ENCODE results near the gene DNAH10.
"Not testable (repeated sequence)": the region's sequence is repeated elsewhere in the genome, so short reads cannot be mapped to it uniquely, and the experiment has no call there.

The DNAH10 gene

DNA sequence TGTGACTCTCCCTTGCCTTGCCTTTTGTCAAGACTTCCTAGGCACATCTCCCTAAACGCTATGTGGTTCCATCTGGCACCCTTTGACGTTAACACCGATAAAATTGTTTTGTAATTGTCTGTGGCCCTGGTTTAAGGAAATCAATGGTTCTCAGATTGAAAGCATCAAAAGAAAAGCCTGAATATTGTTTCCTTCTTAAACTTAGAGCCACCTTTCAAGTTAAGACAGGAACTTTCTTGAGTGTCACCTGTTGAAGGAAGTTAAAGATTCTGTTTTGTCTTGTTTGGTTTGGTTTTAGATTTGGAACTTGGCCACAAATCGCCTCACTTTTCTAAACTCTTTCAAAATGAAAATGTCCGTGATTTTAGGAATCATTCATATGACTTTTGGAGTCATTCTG is 14.8 kb upstream of the DNAH10 start:
- DNase-seq = no peak

- DNase-seq = no peak
Observed at GRCh38 chr12:123748161-123748560, 13.9 kb upstream of the DNAH10 start.

DNA sequence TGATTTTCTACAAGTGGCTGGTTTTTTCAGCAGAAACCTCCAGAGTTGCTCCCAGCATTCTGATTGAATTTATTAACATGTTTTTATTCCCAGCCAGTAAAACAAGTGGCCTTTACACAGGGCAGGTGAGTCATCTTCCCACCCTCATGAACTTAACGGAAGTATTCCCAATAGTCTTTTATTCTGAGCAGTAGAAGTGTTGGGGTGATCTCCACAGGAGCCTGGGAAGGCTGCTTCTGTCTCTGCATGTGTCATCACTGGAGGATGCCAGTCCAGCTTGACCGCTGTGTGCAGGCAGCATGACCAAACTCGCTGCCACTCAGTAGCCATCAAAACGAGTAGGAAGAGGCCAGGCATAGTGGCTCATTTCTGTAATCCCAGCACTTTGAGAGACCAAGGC is 13.4 kb upstream of the DNAH10 start:
- no peak for DNase-seq

DNA sequence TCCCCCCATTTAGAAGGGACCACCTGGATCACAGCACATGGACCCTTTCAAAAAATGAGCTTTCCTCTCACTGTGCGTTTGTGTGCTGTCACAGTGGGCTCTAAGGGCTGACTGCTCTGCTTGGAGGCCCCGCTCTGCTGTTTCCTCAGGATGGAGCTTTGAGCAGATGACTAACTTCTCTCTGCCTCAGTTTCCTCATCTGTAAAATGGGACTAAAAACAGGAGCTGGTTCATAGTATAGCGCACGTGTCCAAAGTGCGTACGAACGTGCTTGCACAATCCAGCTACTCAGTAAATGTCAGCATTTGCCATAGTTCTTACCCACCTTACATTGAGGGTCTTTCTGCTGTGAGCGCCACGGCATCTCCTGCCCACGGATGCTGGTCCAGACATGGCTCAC is 12.7 kb upstream of the DNAH10 start:
- no peak for DNase-seq

GRCh38 chr12:123750159-123750656 is 11.9 kb upstream of the DNAH10 start:
- no peak for DNase-seq

- DNase-seq = no peak
Observed at GRCh38 chr12:123752046-123752445, 10.1 kb upstream of the DNAH10 start.

DNA sequence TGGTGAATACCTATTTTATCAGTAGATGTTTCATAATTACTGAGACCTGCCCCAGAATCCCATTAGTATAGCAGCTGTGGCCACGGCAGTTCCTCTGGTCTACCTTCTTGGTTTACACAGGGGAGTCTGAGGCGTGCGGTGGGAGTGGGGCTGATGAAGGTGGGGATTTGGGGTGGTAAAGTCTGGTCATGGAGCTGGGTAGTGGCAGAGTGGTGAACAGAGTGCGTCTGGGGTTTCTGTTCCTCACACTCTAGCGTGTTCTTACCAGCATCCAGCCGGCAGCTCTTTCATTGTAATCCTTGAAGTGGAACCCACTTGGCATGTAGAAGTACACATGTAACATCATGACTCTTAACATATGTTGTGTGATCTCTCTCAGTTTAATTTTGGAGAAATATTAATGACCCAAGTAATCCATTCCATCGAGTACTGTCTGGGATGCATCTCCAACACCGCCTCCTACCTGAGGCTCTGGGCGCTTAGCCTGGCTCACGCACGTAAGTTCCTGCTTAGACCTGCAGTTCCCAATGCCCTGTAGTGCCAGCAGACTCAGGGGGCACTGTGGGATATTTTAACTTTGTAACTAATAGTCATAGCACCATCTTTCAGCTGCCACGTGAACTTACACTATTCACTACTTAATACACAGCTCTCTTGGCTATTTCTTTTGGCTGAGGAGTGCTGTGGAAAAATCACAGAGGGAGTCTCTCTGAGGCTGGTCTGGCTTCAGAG is 7.9 kb upstream of the DNAH10 start:
- no peak for DNase-seq

- DNase-seq = no peak
Observed at GRCh38 chr12:123757561-123757960, 4.5 kb upstream of the DNAH10 start.

GRCh38 chr12:123760267-123760938 is 1.7 kb upstream of the DNAH10 start:
- DNase-seq = no peak

DNA sequence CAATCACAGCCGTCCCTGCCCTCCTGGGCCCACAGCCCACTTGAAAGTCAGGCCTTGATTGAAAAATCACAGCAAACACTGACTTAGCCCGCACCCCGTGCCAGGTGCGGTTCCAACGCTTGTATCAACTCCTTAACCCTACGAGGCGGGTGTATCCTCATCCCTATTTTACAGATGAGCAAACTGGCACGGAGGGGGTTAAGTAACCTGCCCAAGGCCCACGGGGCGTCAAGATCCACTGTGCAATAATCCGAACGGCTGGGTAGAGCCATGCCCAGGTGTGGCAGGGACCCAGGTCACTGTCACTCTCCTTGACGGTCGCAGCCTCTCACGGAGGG is 583 bp downstream of the DNAH10 start:
- DNase-seq = no peak

- no peak for DNase-seq
Observed at GRCh38 chr12:123763093-123763492, 992 bp downstream of the DNAH10 start.

- no peak for DNase-seq
Observed at GRCh38 chr12:123764109-123764508, 2.0 kb downstream of the DNAH10 start.

GRCh38 chr12:123765504-123766035 is 3.5 kb downstream of the DNAH10 start:
- DNase-seq = no peak

GRCh38 chr12:123767613-123768012 is 5.5 kb downstream of the DNAH10 start:
- peak; percentile 13 for DNase-seq

GRCh38 chr12:123771261-123771660 is 9.2 kb downstream of the DNAH10 start:
- no peak for DNase-seq

GRCh38 chr12:123772074-123772473 is 10.0 kb downstream of the DNAH10 start:
- DNase-seq = no peak

GRCh38 chr12:123773375-123773774 is 11.3 kb downstream of the DNAH10 start:
- DNase-seq = no peak

DNA sequence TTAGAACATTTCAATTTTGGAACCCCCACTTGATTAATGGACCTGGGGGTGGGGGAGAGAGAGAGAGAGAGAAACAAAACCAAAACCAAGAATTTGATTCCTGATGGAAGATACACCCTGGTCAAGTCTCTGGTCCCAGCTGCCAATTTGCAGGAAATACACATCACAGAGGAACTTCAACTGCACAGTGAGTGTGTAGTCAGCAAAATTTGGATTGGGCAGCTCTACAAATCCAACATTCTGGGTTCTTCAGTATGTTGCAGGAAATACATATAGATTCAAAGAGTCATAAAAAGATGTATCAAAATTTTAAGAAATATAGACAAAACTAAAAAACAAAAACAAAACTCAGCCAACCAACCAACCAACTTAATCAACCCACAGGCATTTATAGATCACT is 17.4 kb downstream of the DNAH10 start:
- no peak for DNase-seq

GRCh38 chr12:123782997-123783792 is 21.1 kb downstream of the DNAH10 start:
- DNase-seq = no peak

DNA sequence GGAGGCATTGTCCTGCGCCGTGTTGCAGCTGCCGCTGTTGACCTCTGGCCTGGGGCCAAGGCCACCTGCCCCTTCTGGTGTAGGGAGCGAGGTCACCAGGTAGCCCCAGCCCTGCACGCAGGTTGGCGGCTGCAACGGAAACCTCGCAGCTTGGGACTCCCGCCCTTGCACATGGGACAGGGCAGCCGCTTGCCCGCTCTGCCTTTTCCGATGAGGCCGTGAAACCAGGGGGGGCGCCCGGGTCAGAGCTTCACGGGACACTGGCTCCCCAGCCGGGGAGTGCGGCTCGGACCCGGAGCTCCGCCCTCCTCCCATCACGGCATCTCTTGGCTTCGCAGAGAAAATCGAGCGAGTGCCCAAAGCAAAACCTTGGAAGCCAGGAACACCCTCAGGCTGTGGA is 25.4 kb downstream of the DNAH10 start:
- no peak for DNase-seq

GRCh38 chr12:123788541-123788940 is 26.4 kb downstream of the DNAH10 start:
- DNase-seq = no peak

- DNase-seq = not testable (repeated sequence)
Observed at GRCh38 chr12:123789422-123789821, 27.3 kb downstream of the DNAH10 start.

DNA sequence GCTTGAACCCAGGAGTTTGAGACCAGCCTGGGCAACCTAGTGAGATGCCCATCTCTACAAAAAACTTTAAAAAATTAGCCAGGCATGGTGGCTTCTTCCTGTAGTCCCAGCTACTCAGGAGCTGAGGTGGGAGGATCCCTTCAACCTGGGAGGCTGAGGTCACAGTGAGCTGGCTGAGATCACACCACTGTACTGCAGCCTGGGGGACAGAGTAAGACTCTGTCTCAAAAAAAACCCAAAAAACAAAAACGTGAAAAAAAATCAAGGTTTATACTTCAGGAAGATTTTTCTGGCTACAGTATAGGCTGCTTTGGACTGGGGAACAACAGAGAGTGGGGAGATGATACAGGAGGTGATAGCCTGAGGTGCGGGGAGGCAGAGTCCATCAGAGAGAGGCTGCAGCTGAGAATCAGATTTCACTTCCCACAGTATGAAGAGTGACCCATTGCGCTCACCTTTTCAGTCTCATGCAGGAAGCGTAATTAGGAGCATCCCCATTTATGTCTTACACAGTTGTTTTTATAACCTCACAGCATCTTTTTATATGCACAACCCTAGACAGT is 28.9 kb downstream of the DNAH10 start:
- no peak for DNase-seq

All from stimulated activated CD4-positive, alpha-beta T cell treated with anti-CD3 and anti-CD28 coated beads, Interleukin-4, amount 100 ng/mL, for 1 hour (primary cell).